Measurements from ENCODE around the gene RPL22L1.
"Not testable (repeated sequence)": the region's sequence is repeated elsewhere in the genome, so short reads cannot be mapped to it uniquely, and the experiment has no call there.

RPL22L1 gene

DNA sequence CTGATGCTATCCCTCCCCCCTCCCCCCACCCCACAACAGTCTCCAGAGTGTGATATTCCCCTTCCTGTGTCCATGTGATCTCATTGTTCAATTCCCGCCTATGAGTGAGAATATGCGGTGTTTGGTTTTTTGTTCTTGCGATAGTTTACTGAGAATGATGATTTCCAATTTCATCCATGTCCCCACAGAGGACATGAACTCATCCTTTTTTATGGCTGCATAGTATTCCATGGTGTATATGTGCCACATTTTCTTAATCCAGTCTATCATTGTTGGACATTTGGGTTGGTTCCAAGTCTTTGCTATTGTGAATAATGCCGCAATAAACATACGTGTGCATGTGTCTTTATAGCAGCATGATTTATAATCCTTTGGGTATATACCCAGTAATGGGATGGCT, 8.7 kb upstream of the RPL22L1 start:
- not testable (repeated sequence) for DNase-seq (ENCODE audit: low read depth)

DNA sequence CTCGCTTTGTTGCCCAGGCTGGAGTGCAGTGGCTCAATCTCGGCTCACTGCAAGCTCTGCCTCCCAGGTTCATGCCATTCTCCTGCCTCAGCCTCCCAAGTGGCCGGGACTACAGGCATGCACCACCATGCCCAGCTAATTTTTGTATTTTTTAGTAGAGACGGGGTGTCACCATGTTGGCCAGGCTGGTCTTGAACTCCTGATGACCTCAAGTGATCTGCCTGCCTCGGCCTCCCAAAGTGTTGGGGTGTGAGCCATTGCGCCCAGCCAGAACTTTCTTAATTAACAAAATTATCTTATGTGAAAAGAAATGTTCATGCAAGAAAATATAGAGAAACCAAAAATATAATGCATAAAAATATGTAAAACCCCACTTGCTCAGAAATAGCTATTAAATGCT, 7.3 kb upstream of the RPL22L1 start:
- not testable (repeated sequence) for DNase-seq (ENCODE audit: low read depth)

DNA sequence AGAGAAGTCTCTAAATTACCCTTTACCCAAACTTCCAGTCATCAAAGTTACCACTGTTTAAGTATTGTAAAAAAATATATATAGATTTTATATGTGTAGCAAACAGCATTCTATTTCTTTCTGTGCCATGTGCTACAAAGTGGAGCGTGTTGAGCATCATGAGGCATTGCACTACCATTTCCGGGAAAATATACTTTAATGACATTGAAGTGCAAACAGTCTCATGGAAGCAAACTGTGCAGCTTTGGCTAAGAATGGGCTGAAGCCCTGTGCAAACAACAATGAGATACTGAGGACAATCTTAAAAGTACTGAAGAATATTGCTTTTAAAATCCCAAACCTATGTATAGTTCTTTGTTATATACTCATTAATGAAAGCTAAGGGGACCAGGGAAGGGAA, 6.5 kb upstream of the RPL22L1 start:
- DNase-seq (ENCODE audit: low read depth) = no peak

DNA sequence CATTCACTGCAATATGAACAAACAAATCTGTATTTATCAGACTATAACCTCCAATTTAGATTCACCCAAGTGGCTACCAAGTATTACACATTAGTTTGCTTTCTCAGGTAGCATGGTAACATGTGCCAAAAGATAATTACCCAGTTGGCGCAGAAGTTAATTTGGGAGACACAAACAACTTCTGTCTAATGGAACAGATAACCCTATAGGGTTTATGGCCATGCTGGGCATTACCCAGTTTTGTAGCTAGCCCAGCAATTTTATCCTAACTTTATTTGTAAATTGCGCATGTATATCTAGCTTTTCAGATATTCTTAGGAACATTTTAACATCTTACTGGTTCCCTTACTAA, 780 bp downstream of the RPL22L1 start:
- DNase-seq (ENCODE audit: low read depth) = no peak

DNA sequence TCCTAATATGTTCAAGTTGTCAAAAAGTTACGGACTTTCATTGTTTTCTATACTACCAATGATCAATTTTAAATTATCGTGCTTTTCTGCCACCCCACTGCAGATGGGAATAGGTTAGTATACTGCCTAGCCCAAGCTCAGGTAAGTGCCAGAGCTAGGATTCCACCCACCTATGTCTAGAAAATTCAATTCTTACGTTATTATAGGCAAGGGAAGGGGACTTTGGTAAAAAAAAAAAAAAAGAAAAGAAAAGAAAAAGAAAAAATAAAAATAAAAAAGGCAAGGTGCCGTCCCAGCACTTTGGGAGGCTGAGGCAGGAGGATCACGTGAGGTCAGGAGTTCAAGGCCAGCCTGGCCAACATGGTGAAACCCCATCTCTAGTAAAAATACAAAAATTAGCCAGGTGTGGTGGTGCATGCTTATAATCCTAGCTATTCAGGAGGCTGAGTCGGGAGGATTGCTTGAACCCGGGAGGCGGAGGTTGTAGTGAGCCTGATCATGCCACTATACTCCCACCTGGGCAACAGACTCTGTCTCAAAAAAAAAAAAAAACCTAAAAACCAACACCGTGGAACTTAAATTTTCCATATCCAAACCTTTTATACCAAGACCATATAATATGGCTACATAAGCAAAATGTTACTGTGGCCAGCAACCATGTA, 1.3 kb downstream of the RPL22L1 start:
- no peak for DNase-seq (ENCODE audit: low read depth)

DNA sequence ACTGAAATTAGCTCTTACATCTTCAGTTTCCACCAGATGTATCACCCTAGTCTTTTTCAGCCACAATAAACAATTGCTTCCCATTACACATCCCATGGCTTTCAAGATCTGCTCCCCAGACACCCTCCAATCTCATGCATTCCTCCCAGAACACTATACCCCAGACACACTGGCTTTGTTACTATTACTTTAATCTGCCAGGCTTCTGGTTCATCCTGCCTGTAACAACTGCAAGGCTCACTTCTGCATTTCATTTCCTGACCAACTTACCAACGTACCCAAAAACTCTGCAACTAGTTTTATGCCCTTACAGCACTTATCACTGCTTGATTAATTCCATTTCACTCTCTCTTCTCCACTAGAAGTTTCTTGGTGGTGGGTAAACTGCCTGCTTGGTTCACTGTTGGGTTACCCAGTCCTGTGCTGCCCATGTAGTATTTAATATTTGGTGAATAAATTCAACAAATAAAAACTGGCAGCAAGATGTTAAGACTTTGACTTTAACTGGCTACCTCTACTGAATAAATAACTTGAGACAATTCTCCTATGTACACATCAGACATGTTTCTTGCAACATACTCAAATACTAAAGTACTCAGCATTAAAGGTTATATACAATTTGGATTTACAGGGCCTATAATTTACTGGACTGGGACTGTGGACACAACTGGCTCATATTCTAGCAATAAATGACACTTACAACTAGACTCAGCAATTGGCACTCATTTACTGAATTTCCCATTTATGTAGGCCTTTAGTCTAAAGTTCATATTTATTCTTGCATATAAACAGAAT, 2.7 kb downstream of the RPL22L1 start:
- no peak for DNase-seq (ENCODE audit: low read depth)

DNA sequence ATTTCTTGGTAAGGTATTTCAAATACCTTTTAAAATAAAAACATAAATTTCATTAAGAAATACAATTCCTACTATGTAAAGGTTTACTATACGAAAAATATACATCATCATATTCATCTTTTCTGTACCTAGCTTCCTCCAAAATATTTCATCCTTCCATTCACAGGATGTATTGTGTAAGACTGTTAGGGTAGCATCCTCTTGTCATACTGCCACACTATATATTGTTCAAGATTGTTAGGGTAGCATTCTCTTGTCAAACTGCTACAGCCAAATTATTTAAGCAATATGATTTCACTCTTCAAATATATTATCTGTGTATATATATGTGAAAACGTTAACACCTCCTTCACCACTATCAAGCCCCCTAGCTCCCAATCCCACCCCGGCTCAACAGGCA, 3.5 kb downstream of the RPL22L1 start:
- DNase-seq (ENCODE audit: low read depth) = no peak

DNA sequence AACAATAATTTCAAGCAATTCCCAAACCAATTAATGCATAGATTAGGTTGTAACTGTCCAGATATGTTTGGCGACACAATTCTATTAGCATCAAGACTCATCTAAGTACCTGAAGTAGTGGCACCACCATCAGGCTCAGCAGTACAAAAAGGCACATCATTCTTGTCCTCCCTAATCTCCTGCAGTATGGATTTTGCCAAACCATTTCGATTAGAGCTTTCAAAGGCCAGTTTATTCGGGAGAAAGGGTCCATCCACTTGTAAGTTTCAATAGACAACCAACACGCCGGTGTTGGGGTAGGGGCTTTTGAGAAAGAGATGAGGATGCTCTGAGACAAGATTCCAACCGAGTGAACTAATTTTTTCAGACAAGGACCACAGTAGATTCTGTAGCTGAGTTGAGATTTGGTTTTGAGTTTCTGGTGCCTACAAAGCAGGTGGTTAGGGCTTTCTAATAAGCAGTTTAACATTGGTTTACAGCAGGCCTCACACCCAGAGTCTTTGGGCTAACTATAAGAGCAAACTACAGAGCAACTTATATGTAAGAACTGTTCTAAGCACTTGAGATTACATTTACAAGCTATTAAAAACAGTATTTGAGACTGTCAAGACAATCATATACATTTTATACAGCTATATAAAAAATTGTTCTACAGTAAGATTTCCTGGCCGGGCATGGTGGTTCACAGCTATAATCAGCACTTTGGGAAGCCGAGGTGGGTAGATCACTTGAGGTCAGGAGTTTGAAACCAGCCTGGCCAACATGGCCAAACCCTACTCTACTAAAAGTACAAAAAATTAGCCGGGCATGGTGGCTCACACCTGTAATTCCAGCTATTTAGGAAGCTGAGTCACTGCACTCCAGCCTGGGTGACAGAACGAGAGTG, 4.5 kb downstream of the RPL22L1 start:
- DNase-seq (ENCODE audit: low read depth) = no peak

DNA sequence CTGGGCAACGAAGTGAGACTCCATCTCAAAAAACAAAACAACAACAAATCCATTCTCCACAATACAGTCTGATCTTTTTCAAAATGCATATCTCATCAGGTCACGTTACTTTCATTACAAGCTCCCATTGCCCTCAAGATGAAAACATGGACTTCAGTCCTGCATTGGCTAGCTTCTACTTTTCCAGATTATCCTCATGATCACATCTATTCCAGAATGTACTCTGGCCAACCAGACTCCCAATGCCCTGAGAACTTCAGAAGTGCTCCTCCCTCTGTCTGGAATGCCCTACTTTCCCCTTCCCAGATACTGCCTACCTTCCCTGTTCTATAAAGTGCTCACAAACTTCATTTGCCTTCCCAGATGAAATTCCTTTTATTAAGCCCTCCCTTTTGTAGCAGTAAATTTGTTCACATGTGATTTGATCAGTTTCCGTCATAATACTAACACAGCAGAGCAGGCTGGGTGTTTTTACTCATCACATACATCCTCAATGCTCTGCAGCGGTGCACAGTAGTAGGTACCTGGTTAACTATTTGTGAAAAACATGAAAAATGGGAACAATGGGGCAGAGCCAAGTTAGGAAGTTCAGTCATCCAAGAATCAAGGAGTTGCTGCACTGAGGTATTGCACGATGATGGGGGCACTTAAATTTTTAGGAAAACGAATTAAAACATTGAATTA, 5.3 kb downstream of the RPL22L1 start:
- no peak for DNase-seq (ENCODE audit: low read depth)

DNA sequence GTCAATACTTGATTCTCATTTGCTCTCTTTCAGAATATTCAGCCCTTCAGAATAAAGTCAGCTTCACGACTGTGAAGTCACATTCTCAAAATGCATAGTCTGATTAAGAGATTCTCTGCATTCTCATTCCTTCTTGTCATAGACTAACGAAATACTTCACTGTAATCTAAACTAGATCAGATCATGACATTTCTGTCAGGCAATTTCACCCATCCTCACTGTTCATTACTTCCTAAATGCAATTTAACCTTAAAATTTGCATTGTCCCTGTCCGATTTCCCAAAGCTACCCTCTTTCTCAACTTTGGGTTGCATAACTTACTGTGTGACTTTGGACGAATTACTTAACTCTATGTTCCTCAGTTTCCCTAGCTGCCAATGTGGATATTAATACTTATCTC, 6.2 kb downstream of the RPL22L1 start:
- no peak for DNase-seq (ENCODE audit: low read depth)

DNA sequence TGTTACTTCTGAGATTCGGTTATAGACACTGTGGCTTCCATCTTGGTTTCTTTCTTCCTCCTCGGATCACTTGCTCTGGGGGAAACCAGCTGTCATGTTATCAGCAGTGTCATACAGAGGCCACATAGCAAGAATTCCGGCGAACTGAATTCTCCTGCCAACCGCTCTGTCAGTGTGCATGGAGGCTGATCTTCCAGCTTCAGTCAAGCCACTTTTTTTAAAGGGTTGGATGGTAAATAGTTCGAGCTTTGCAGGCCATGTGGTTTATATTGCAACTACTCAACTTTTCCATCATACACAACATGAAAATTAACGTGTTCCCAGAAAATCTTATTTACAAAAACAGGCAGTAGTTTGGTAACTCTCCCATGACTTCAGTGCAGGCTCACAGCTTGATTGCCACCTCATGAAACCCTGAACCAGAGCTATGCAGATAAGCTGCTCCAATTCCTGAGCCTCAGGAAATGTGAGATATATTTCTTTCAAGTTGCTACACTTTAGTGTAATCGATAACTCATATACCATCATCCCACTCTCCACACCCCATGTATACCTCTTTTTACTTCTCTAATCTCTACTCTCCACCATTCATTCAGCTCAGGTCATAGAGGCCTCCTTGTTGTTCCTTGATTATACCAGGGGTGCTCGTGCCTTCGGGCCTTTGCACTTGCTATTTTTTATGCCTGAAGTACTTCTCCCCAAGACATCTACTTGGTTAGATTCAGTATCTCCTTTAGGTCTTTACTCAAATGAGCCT, 7.2 kb downstream of the RPL22L1 start:
- DNase-seq (ENCODE audit: low read depth) = no peak

DNA sequence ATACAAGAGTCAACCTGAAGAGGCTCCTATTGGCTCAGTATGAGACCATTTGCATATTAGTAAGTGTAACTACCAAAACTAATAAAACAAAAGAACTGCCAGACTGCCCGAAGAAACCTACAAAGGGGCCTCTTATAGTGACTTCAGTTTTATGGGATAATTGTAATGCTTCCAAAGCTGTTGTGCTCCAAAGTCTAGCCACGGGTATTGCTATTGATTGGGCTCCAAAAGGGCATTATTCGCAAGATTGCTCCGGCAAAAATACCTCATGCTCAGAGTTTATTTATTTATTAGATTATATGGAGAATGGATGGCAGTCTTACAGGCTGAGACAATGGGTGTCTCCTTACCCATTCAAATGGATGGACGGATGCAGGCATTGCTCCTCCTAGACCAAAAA, 11.4 kb downstream of the RPL22L1 start:
- DNase-seq (ENCODE audit: low read depth) = no peak

DNA sequence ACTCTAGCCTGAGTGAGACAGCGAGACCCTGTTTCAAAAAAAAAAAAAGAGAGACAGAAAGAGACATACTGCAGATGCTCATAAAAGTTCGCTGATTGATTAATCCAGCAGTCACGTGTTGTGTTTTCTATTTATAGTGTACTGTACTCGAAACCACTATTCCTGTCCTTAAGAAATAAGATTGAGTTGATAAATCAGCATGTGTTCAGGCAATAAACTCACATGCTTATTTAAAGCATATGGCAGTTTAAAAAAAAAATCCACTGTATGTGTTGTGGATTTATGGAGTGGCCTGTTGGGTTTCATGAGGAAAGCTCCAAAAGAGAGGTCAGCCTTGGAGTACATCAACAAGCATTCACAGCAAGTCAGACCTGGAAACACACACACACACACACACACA, 17.7 kb downstream of the RPL22L1 start:
- no peak for DNase-seq (ENCODE audit: low read depth)

DNA sequence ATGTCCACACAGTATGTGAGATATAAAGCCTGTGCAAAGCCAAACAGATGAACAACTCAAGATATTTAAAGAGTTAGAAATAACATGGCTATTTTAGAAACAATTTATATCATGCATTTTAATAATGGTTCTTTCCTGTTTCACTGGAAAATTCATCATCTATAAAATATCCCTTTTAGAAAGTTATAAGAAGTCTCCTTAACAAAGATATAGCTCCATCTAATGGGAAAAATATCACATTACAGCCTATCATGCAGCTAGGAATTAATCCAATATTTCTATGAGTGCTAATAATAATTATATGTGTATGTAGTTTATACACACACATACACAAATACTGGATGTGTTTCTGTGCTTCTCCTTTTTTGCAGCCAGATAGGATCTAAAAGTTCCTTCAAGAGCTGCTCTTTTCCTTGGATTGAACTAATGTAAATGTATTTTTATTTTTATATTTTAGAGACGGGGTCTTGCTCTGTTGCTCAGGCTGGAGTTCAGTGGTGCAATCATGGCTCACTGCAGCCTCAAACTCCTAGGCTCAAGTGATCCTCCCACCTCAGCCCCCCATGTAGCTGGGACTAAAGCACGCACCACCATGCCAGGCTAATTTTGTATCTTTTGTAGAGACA, 21.6 kb downstream of the RPL22L1 start:
- no peak for DNase-seq (ENCODE audit: low read depth)

DNA sequence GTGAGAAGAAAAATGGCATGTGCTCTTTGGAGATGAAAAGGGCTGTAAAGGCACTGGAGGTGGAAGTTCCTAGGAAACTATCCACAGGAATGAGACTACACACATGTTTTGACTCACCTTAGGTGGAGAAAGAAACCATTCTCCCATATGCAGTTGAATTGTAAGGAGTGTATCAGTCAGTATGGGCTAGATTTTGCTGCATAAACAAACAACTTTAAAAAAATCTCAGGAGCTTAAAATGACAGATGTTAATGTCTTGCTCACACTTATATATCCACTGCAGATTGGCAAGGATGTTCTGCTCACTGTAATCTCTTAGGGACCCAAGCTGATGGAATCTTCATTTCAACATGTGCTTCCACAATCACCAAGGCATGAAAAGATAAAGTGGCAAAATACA, 25.6 kb downstream of the RPL22L1 start:
- no peak for DNase-seq (ENCODE audit: low read depth)

DNA sequence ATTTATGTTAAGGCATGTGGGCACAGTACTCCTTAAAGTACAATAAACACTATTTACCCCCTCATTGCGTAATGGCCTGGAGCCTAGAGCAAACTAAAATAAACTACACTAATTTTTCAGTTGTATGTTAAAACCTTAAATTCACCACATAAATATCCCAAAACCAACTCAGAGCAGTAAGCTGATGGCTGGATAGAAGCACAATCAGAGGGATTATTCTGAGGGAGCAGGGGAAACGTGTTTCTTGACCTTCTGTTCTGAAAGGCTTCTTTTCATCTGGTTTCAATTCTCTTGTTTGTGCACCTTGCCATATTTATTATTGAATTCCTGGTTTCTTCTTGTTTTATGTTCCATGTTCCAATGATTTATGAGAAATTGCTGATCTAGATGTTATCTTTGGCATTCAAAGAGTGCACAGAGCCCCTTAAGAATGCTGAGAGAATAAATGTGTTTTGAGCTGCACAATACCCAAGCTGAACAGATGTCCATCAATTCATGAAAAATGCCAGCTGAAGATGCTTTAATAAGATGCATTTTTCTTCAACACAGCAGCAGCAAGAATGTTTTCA, 29.6 kb downstream of the RPL22L1 start:
- DNase-seq (ENCODE audit: low read depth) = no peak

DNA sequence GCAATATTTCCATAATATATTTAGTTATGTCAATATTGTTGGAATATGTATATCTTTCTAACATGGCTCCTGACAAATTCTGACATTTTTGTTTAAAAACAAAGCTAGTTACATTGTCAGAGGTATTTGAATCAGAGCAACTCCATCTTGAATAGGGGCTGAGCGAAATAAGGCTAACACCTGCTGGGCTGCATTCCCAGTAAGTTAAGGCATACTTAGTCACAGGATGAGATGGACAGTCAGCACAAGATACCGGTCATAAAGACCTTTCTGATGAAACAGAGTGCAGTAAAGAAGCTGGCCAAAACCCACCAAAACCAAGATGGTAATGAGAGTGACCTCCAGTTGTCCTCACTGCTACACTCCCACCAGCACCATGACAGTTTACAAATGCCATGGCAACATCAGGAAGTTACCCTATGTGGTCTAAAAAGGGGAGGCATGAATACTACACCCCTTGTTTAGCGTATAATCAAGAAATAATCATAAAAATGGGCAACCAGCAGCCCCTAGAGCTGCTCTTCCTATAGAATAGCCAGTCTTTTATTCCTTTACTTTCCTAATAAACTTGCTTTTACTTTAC, 30.4 kb downstream of the RPL22L1 start:
- no peak for DNase-seq (ENCODE audit: low read depth)

DNA sequence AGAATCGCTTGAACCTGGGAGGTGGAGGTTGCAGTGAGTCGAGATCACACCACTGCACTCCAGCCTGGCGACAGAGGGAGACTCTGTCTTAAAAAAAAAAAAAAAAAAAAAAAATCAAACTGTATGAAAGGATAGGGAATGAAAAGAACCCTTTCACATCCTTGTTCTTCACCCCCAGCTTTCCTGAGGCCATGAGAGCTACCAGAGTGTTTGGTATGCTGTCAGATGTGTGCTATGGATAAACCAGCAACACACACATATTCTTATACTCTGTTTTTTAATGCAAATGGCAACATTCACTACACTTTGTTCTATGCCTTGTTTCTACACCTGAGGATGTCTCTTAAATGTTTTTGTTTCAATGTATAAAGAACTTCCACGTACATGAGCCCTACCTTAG, 33.5 kb downstream of the RPL22L1 start:
- DNase-seq (ENCODE audit: low read depth) = no peak

DNA sequence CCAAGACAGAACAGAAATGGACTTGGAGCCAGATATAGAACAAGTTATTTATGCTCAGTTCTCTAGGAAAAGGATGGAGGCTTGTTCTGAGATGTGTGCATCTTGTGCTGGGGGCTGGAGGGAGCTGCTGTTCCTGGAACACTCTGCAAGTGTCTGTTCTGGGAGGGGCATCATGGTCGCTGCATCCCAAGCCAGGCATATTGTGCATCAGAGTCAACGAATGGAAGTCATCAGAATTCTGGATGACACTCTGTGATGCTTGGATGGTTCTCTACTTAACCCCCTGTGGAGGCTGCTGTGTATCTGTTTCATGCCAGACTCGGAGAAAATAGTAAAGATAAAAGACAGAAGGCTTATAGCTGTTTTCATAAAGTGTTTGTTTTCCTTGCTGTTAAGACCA, 34.7 kb downstream of the RPL22L1 start:
- DNase-seq (ENCODE audit: low read depth) = no peak

DNA sequence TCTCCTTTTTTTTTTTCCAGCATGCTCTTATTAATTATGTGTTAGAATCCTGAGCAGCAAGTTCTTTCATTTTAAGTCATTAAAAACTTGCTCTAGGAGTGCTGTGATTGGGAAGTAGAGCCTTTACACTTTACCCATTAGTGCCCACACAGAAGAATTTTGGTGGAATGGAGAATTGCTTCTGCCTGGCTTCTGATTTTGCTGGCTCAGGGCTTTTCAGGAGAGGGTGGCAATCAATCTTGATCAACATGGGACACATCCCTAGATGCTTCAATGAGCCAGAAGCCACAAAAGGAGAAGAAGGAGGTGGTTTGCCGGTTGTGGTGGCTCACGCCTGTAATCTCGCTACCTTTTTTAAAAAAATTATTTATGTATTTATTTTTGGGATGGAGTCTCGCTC, 39.4 kb downstream of the RPL22L1 start:
- DNase-seq (ENCODE audit: low read depth) = no peak
